K562 (cell line): ENCODE measurements around the gene KLHL29. TPM values are rescaled to one million over a fixed set of nuclear protein-coding genes. Genes with fewer than 3 reads are reported as not detected.

Experiments
- ATAC-seq: fragments of 200-7000 bp; cut with Tn5 transposase; 3 replicates; pipeline ENCODE4 v1.9.1; 2020; ENCODE audit warnings: moderate library complexity
- BruUV-seq: library from RNA; stranded (reverse); fragments of 400-500 nt; replicated peaks from 2 replicates; lab custom pipeline; 2021; lab: Mats Ljungman, UMichigan
- CTCF ChIA-PET: fragments of 300-600 bp; formaldehyde crosslinking; extraction: SDS; loops from one replicate; lab custom pipeline; 2021; ENCODE audit warnings: low intra/inter-chr PET ratio; lab: Yijun Ruan, JAX
- POLR2A ChIA-PET: fragments of 300-600, 350-650 bp; sonication (Branson Sonifier 250); formaldehyde crosslinking; extraction: SDS; loops from one replicate; lab custom pipeline; 2021; ENCODE audit warnings: antibody characterized with exemption, inconsistent platforms; lab: Yijun Ruan, JAX
- DNase-seq, 4 experiments: peaks; one replicate each; pipeline versions ENCODE4 v3.0.0 to v3.0.0-alpha.2; 2011 to 2018; ENCODE audit warnings: low spot score in 3 of 4, mixed read lengths in 3 of 4; ENCODE audit errors: extremely low read depth in 1 of 4
- FAIRE-seq: peaks from 2 replicates; lab custom pipeline; 2011; peaks lifted over from hg19 to GRCh38; lab: Jason Lieb, UNC
- H2AFZ ChIP-seq: 2 replicates; pipeline ENCODE4 v1.6.0; 2011; ENCODE audit warnings: low read depth, low read length, control low read depth, inconsistent platforms
- H3K27ac ChIP-seq: fragments of 200-600 bp; 3 replicates; pipeline ENCODE4 v1.8.0; 2011; ENCODE audit warnings: low read depth, mild to moderate bottlenecking, control low read depth, inconsistent platforms, low read length, moderate library complexity, mixed read lengths; ENCODE audit errors: extremely low read depth
- H3K27me3 ChIP-seq, 2 experiments: fragments of 300-600 bp in 1 of 2; 2 replicates in 1 of 2; 3 replicates in 1 of 2; pipeline versions ENCODE4 v1.6.0 to v1.8.0; 2011; ENCODE audit warnings: inconsistent platforms in 2 of 2, low read length in 2 of 2, mild to moderate bottlenecking in 1 of 2, mixed read lengths in 1 of 2, moderate library complexity in 1 of 2; ENCODE audit not compliant: control insufficient read depth in 2 of 2, insufficient read depth in 2 of 2
- H3K36me3 ChIP-seq: fragments of 300-600 bp; 3 replicates; pipeline ENCODE4 v1.8.0; 2011; ENCODE audit warnings: mild to moderate bottlenecking, low read length, inconsistent platforms; ENCODE audit not compliant: control insufficient read depth, insufficient read depth
- H3K4me1 ChIP-seq, 2 experiments: fragments of 200-600 bp in 1 of 2; replicated peaks in 1 of 2; 2 replicates in 1 of 2; 3 replicates in 1 of 2; pipeline versions ENCODE4 v1.5.1 to v1.8.0; 2011; ENCODE audit warnings: inconsistent platforms in 2 of 2, low read length in 2 of 2, mild to moderate bottlenecking in 1 of 2, mixed read lengths in 1 of 2, moderate library complexity in 1 of 2; ENCODE audit not compliant: control insufficient read depth in 2 of 2, insufficient read depth in 2 of 2
- H3K4me2 ChIP-seq: 2 replicates; pipeline ENCODE4 v1.6.1; 2011; ENCODE audit warnings: low read length, control low read depth, inconsistent platforms, mixed read lengths; ENCODE audit not compliant: insufficient read depth
- H3K4me3 ChIP-seq: fragments of 200-600 bp; sonication (generic), shearing (Covaris generic); 2 replicates; pipeline ENCODE4 v1.5.1; 2016; ENCODE audit warnings: control low read depth, inconsistent platforms
- H3K79me2 ChIP-seq: fragments of 200-600 bp; 3 replicates; pipeline ENCODE4 v1.8.0; 2011; ENCODE audit warnings: low read length, inconsistent platforms; ENCODE audit not compliant: control insufficient read depth, insufficient read depth
- H3K9ac ChIP-seq, 2 experiments: 2 replicates each; pipeline versions ENCODE4 v1.6.0 to v1.6.1; 2011; ENCODE audit warnings: low read depth in 2 of 2, low read length in 2 of 2, control low read depth in 1 of 2, inconsistent platforms in 1 of 2, mild to moderate bottlenecking in 1 of 2, mixed read lengths in 1 of 2; ENCODE audit not compliant: insufficient read depth in 1 of 2
- H3K9me1 ChIP-seq: one replicate; pipeline ENCODE4 v1.6.0; 2011; ENCODE audit warnings: inconsistent platforms, mild to moderate bottlenecking, low read length, moderate library complexity; ENCODE audit not compliant: control insufficient read depth, insufficient read depth
- H3K9me3 ChIP-seq: replicated peaks from 2 replicates; pipeline ENCODE4 v1.5.1; 2011; ENCODE audit warnings: low read depth, low read length, inconsistent platforms; ENCODE audit not compliant: control insufficient read depth, insufficient read depth
- H4K20me1 ChIP-seq: replicated peaks from 2 replicates; pipeline ENCODE4 v1.6.1; 2011; ENCODE audit warnings: low read length, inconsistent platforms, mixed read lengths; ENCODE audit not compliant: control insufficient read depth, insufficient read depth
- CHD1 ChIP-seq: fragments of 200-600 bp; sonication (generic); IDR thresholded peaks from one replicate; pipeline ENCODE4 v1.6.1; 2012; ENCODE audit warnings: mild to moderate bottlenecking, moderate library complexity, low read length, inconsistent platforms
- DACH1 ChIP-seq: fragments of 450-650 bp; IDR thresholded peaks from 2 replicates; pipeline ENCODE4 v1.6.1; 2018; ENCODE audit not compliant: partially characterized antibody
- ILK ChIP-seq: fragments of 450-650 bp; IDR thresholded peaks from 2 replicates; pipeline ENCODE4 v1.6.1; 2016; ENCODE audit warnings: missing genetic modification characterization, low read depth, mild to moderate bottlenecking, missing compliant biosample characterization, moderate library complexity, borderline replicate concordance
- MEF2D ChIP-seq: conservative IDR thresholded peaks from 2 replicates; pipeline ENCODE4 v1.6.1; 2016; ENCODE audit warnings: low read depth, missing genetic modification characterization, missing compliant biosample characterization
- MEIS2 ChIP-seq: fragments of 450-650 bp; IDR thresholded peaks from 2 replicates; pipeline ENCODE4 v1.6.1; 2014; ENCODE audit warnings: mild to moderate bottlenecking; ENCODE audit not compliant: partially characterized antibody
- MYBL2 ChIP-seq, 2 experiments: fragments of 450-650 bp in 1 of 2; sonication (generic) in 1 of 2; formaldehyde crosslinking in 1 of 2; IDR thresholded peaks; 2 replicates each; pipeline versions ENCODE4 v1.6.1 to v1.8.1; 2017 to 2022; ENCODE audit warnings: borderline replicate concordance in 1 of 2, inconsistent platforms in 1 of 2, low read depth in 1 of 2, mild to moderate bottlenecking in 1 of 2, missing genetic modification reagents in 1 of 2, moderate library complexity in 1 of 2
- NR2C1 ChIP-seq, 2 experiments: fragments of 450-650 bp; IDR thresholded peaks; 2 replicates each; pipeline ENCODE4 v1.6.1; 2017; ENCODE audit warnings: mild to moderate bottlenecking in 2 of 2, antibody characterized with exemption in 1 of 2, inconsistent platforms in 1 of 2, missing compliant biosample characterization in 1 of 2, missing genetic modification characterization in 1 of 2
- PHB2 ChIP-seq: fragments of 450-650 bp; IDR thresholded peaks from 2 replicates; pipeline ENCODE4 v1.6.1; 2017; ENCODE audit warnings: low read depth
- PHTF2 ChIP-seq: fragments of 250-450 bp; sonication (Bioruptor Pico); IDR thresholded peaks from 2 replicates; pipeline ENCODE4 v1.5.0; 2021; ENCODE audit warnings: mild to moderate bottlenecking
- SAFB2 ChIP-seq: fragments of 200-400 bp; formaldehyde crosslinking; IDR thresholded peaks from 2 replicates; pipeline ENCODE4 v1.6.1; 2018; ENCODE audit warnings: borderline replicate concordance, low read length, low read depth, moderate library complexity; ENCODE audit not compliant: severe bottlenecking
- TCF15 ChIP-seq: fragments of 250-450 bp; sonication (Bioruptor Pico); IDR thresholded peaks from 2 replicates; pipeline ENCODE4 v1.8.0; 2022; ENCODE audit warnings: moderate library complexity, mild to moderate bottlenecking, inconsistent platforms
- ZNF124 ChIP-seq: sonication (generic); formaldehyde crosslinking; IDR thresholded peaks from 2 replicates; pipeline ENCODE4 v1.8.1; 2022; ENCODE audit warnings: missing genetic modification reagents
- ZNF224 ChIP-seq: sonication (generic); formaldehyde crosslinking; IDR thresholded peaks from 2 replicates; pipeline ENCODE4 v1.8.0; 2022; ENCODE audit warnings: mild to moderate bottlenecking, missing genetic modification reagents
- ZNF398 ChIP-seq: fragments of 250-450 bp; sonication (Bioruptor Pico); IDR thresholded peaks from 2 replicates; pipeline ENCODE4 v1.8.0; 2021; ENCODE audit warnings: moderate library complexity, mild to moderate bottlenecking, inconsistent platforms
- ZNF655 ChIP-seq: fragments of 250-450 bp; sonication (Bioruptor Pico); IDR thresholded peaks from 2 replicates; pipeline ENCODE4 v1.5.0; 2021
- WGBS: fragments of 100-300 bp; shearing (Covaris generic); methylation state at CpG from one replicate; pipeline ENCODE4 v1.1.6; 2016; ENCODE audit warnings: low coverage, mixed read lengths; ENCODE audit not compliant: insufficient coverage; ENCODE audit errors: missing lambda C conversion rate; 5-methylcytosine and 5-hydroxymethylcytosine counted together
- in situ Hi-C: fragments of 300-500 bp; cut with MboI; formaldehyde crosslinking; loops from 4 replicates; pipeline ENCODE4 v1.15.0; 2018; ENCODE audit warnings: inconsistent platforms, mixed read lengths
- intact Hi-C: fragments of 100-400 bp; cut with micrococcal nuclease; formaldehyde crosslinking; loops from 2 replicates; pipeline ENCODE4 v1.14.2; 2022
- polyA plus RNA-seq, 8 experiments: library from polyadenylated mRNA; depleted of rRNA in 4 of 8; stranded (reverse) in 5 of 8; unstranded in 3 of 8; fragments of >200 nt; fragmentation: Nextera tagmentation in 2 of 8; fragmentation: Illumina TruSeq in 1 of 8; extraction: Ambion mirVana in 2 of 8; extraction: Trizol in 1 of 8; gene quantifications; 2 replicates each; pipeline versions ENCODE4 v1.2.1 to v1.2.3, GENCODE V29; 2011 to 2014; ENCODE audit warnings: inconsistent platforms in 1 of 8, missing spikeins in 1 of 8
- total RNA-seq, 7 experiments: library from RNA; depleted of rRNA in 6 of 7; stranded (reverse); fragments of >200 nt in 6 of 7; fragmentation: Illumina TruSeq in 2 of 7; extraction: Trizol in 2 of 7; gene quantifications; 2 replicates each; pipeline versions ENCODE4 v1.2.1 to v1.2.3, GENCODE V29; 2011 to 2021; ENCODE audit warnings: low replicate concordance in 1 of 7
- TF ChIP-seq, protein P1 (sequence below): fragments of 450-650 bp; formaldehyde crosslinking; IDR thresholded peaks from 2 replicates; pipeline ENCODE4 v1.4.0; 2020; ENCODE audit warnings: mild to moderate bottlenecking, moderate library complexity

The KLHL29 gene
- total and polyA plus RNA-seq, 9 of the 15 experiments (the other 6 are each of a cell fraction or from before 2014, with no cell fraction given) = 0.03 to 0.31 (median 0.08) TPM; not detected in 1

- Histone ChIP-seq H3K27ac (no peak overlapping the region), H2AFZ (no peak overlapping the region), H3K9me3 (no peaks in the 10 kb centered on the region), H3K36me3 (no peaks in the 10 kb centered on the region), H3K79me2 (no peaks in the 10 kb centered on the region), H3K4me2 (no peak overlapping the region), H3K9ac (no peak overlapping the region), H3K4me1 (no peaks in the 10 kb centered on the region; a peak in 1 of 5 replicates), H3K9me1 (peaks cover 5% of the 10 kb centered on the region), H3K27me3 (peaks cover 0 to 30% of the 10 kb centered on the region in 2 experiments; a peak in 2 of 5 replicates), H3K4me3 (no peak overlapping the region), H4K20me1 (no peaks in the 10 kb centered on the region)
- DNase-seq (no peak), ATAC-seq (peak; percentile 34; the same call in 2 of the 3 replicates), FAIRE-seq (no peak)
- no TSS peak for BruUV-seq
- POLR2A ChIA-PET = interaction anchor here (0.6 kb wide), 1 partner anchor 262 kb away, joined by 4 read pairs; no protein-coding TSS in a partner anchor
- 2% methylated on average over 14 of the region's 14 CpGs for WGBS
- in situ Hi-C loops (no loop called here), intact Hi-C loops (no loop called here)
- CTCF ChIA-PET = no interaction called here
- no peak for TF ChIP-seq NR2C1 (IDR thresholded peaks at IDR 0.05)
- TF ChIP-seq NR2C1 (tag; IDR thresholded peaks at IDR 0.05) = no peak
- TF ChIP-seq ZNF398 (CRISPR knock-in tag) = no peak
- no peak for TF ChIP-seq ZNF124 (CRISPR knock-in tag)
- TF ChIP-seq PHTF2 (CRISPR knock-in tag) = no peak
- no peak for TF ChIP-seq SAFB2
- TF ChIP-seq MYBL2 (IDR thresholded peaks at IDR 0.05; ENCODE audit: low read depth) = no peak
- TF ChIP-seq MYBL2 (CRISPR knock-in tag; IDR thresholded peaks at IDR 0.05; ENCODE audit: borderline replicate concordance) = no peak
- TF ChIP-seq DACH1 = no peak
- TF ChIP-seq ZNF655 (CRISPR knock-in tag) = no peak
- no peak for TF ChIP-seq TCF15 (CRISPR knock-in tag)
- TF ChIP-seq PHB2 = no peak
- TF ChIP-seq MEF2D = no peak
- TF ChIP-seq ILK (tag) = no peak
- no peak for TF ChIP-seq ZNF224 (CRISPR knock-in tag)
- TF ChIP-seq, protein P1, sequence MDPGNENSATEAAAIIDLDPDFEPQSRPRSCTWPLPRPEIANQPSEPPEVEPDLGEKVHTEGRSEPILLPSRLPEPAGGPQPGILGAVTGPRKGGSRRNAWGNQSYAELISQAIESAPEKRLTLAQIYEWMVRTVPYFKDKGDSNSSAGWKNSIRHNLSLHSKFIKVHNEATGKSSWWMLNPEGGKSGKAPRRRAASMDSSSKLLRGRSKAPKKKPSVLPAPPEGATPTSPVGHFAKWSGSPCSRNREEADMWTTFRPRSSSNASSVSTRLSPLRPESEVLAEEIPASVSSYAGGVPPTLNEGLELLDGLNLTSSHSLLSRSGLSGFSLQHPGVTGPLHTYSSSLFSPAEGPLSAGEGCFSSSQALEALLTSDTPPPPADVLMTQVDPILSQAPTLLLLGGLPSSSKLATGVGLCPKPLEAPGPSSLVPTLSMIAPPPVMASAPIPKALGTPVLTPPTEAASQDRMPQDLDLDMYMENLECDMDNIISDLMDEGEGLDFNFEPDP (CRISPR knock-in tag) = no peak
- no peak for TF ChIP-seq MEIS2
- no peak for TF ChIP-seq CHD1
Observed at GRCh38 chr2:23401427-23402204, 16.6 kb downstream of the KLHL29 start.
